NOMO-1 treated with dmso at 0.1 percent for 144 hours (cell line): ENCODE measurements around the gene UROS.

Experiments used
- DNase-seq: peaks from one replicate; lab custom pipeline; 2025; ENCODE audit not compliant: unreplicated experiment; lab: John Stamatoyannopoulos, UW

Gene UROS

GRCh38 chr10:125838802-125839575 is 15.9 kb upstream of the UROS start:
- no peak for DNase-seq

GRCh38 chr10:125836746-125837145 is 13.7 kb upstream of the UROS start:
- no peak for DNase-seq

- DNase-seq: no peak
Observed at GRCh38 chr10:125828311-125828710, 5.3 kb upstream of the UROS start.

- no peak for DNase-seq
Observed at GRCh38 chr10:125827133-125827532, 4.1 kb upstream of the UROS start.

- no peak for DNase-seq
Observed at GRCh38 chr10:125824736-125825135, 1.7 kb upstream of the UROS start.

GRCh38 chr10:125823663-125824251 is 699 bp upstream of the UROS start:
- no peak for DNase-seq

- DNase-seq: no peak
Observed at GRCh38 chr10:125820701-125821100, 2.4 kb downstream of the UROS start.

- no peak for DNase-seq
Observed at GRCh38 chr10:125817337-125817946, 5.6 kb downstream of the UROS start.

GRCh38 chr10:125816548-125816947 is 6.5 kb downstream of the UROS start:
- DNase-seq: no peak

GRCh38 chr10:125815764-125816163 is 7.3 kb downstream of the UROS start:
- DNase-seq: no peak

- DNase-seq: no peak
Observed at GRCh38 chr10:125812128-125812750, 10.8 kb downstream of the UROS start.

- no peak for DNase-seq
Observed at GRCh38 chr10:125811251-125811650, 11.8 kb downstream of the UROS start.

GRCh38 chr10:125808047-125808446 is 15.0 kb downstream of the UROS start:
- DNase-seq: no peak

GRCh38 chr10:125802739-125803138 is 20.3 kb downstream of the UROS start:
- DNase-seq: no peak

GRCh38 chr10:125802131-125802530 is 20.9 kb downstream of the UROS start:
- DNase-seq: no peak

GRCh38 chr10:125801574-125801973 is 21.5 kb downstream of the UROS start:
- no peak for DNase-seq

GRCh38 chr10:125799451-125800182 is 23.4 kb downstream of the UROS start:
- DNase-seq: no peak

- no peak for DNase-seq
Observed at GRCh38 chr10:125797994-125798662, 24.9 kb downstream of the UROS start.

- DNase-seq: no peak
Observed at GRCh38 chr10:125797424-125797823, 25.6 kb downstream of the UROS start.

- DNase-seq: no peak
Observed at GRCh38 chr10:125795637-125796190, 27.3 kb downstream of the UROS start.
